ENCODE results near the gene PNLIPRP3. TPM values are rescaled to one million over a fixed set of nuclear protein-coding genes. Genes with fewer than 3 reads are reported as not detected.
"Not testable (repeated sequence)": the region's sequence is repeated elsewhere in the genome, so short reads cannot be mapped to it uniquely, and the experiment has no call there.

PNLIPRP3 gene
- under 1 TPM in 2 of 12 donors, not detected in 10; 0.27 to 0.39 TPM for polyA plus RNA-seq (ENCODE audit: insufficient read length in 12 of 12)
- long read RNA-seq, donor 1 = 0 reads
- long read RNA-seq, donor 2 = 0 reads
- long read RNA-seq, donor 3 = 0 reads
- long read RNA-seq, donor 4 = 0 reads
- long read RNA-seq, donor 5 = 0 reads
- long read RNA-seq, donor 6 = 0 reads
- long read RNA-seq, donor 7 = 0 reads
- long read RNA-seq, donor 8 = 0 reads
- long read RNA-seq, donor 9 = 0 reads
- long read RNA-seq, donor 10 = 0 reads
- long read RNA-seq, donor 11 = 0 reads

DNA sequence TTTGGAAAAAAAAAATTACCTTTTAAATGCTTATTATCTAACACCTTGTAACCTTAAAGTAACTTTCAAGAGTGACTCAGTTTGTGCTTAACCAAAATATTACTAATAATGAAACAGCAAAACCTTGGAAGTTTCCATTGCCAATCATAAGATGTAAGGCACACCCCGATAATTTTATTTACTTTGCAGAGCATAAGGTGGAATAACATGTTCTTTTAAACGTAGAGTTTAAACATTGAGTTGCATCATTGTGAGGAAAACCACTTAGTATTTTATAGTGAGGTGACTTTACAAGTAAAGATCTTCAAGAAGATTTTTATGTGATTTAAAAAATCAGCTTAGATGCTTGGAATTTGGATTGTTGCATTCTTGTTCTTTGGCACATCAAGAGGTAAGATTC, at the start of gene PNLIPRP3:
Gene PNLIPRP3 (plus strand): TSS at position 177 of the 400 bp plus-strand sequence. CDS start 166 bp downstream, at position 343.
- no peak for DNase-seq

DNA sequence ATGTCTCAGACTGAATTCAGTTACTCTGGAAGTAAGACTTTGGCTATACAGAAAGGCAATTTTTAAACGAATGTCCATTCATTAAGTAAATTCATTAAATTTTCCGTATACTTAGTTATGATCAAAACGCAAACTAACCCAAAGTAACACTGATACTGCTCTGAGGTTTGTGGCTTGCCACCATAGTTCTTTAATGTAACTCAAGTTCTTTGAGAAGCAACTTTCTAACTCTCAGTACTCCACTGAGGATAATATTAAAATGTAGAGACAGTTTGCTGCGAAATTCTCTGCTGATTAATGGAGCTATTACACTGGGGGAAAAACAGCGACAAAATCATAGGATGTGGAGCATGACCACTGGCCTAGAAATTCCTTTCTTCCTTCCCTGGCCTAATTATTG, 45.4 kb upstream of the PNLIPRP3 start:
- DNase-seq = no peak

DNA sequence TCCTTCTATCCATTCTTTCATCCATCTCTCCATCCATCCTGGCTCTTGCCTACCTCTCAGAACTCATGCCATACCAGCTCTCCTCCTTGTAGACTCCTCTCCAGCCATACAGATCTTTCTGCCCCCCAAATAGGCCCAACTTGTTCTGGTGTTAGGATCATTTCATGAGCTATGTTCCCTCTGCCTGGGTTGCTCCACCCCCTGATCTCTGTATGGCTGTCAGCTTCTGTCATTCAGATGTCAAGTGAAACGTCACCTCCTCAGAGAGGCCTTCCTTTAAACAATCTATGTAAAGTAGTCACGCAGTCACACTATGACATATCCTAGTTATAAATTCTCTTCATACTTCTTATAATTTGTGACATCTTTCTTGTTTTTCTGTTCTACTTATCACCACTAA, 42.3 kb upstream of the PNLIPRP3 start:
- DNase-seq = no peak

DNA sequence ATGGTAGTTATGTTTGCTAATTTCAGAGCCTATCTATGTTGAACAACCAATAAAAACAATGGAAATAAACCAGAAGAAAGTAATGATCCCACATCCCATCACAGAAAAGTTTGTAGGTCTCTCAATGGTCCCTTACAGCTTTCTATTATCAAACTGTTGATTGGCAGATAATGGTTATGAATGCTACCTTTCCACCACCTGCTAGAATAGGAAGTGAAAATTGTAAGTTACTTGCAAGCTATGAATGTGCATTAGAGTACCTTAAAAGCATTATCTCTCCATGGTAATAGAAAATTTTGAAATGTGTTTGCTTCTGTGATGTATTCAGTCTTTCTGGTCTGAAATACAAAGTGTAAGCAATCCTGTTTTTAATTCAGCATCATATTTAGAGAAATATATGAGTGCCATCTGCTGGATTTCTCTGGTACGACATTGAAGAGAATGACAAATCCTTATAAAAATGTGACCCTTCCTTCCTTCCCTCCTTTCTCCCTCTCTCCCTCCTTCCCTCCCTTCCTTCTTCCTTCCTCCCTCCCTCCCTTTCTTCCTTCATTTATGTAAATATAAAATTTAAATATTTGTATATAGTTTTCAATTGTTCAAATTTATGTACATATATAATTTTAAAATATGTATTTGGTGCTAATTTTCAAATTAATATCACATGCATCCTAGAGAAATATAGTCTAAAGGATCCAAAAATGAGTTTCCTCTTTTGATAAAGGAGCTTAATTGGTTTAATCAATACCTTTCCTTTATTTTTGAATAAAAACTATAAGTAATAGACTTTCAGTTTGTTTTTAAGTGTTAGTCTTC, 41.4 kb upstream of the PNLIPRP3 start:
- peak; percentile 55 for DNase-seq

DNA sequence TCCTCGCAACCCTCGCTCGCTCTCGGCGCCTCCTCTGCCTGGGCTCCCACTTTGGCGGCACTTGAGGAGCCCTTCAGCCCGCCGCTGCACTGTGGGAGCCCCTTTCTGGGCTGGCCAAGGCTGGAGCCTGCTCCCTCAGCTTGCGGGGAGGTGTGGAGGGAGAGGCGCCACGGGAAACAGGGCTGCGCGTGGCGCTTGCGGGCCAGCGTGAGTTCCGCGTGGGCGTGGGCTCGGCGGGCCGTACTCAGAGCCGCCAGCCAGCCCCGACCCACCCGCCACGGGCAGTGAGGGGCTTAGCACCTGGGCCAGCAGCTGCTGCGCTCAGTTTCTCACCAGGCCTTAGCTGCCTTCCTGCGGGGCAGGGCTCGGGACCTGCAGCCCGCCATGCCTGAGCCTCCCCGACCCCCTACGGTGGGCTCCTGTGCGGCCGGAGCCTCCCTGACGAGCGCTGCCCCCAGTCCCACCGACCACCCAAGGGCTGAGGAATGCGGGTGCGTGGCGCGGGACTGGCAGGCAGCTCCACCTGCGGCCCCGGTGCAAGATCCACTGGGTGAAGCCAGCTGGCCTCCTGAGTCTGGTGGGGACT, 34.3 kb upstream of the PNLIPRP3 start:
- not testable (repeated sequence) for DNase-seq

DNA sequence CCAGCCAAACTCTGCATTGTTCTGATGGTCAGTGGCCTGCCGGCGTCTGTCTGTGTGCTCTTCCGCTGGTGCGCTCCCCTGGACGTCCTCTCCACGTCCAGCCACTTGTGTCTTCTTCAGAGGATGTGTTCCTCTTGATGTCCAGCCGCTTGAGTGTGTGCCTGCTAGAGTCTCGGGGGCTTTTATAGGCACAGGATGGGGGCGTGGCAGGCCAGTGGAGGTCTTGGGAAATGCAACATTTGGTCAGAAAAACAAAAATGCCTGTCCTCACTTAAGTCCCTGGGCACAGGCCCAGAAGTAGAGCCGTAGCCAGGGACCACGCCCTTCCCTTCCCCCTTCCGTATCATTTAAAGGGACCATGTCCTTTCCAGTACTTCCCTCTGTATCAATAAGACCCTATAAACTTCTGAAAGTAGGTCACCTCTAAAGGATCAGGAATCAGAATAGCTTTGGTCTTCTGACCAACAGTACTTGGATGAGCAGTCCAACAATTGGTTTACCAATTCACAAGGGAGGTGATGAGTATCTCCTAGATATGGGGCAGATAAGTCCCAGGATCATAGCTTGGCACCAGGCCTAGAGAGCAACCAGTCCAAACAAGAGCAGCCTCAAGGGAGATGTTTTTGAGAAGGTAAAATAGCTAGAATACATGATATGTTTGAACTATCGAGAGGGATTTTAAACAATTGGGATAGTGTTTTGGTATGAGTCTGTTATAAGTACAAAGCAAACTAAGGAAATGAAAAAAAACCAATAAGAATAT, 32.2 kb upstream of the PNLIPRP3 start:
- DNase-seq = no peak

DNA sequence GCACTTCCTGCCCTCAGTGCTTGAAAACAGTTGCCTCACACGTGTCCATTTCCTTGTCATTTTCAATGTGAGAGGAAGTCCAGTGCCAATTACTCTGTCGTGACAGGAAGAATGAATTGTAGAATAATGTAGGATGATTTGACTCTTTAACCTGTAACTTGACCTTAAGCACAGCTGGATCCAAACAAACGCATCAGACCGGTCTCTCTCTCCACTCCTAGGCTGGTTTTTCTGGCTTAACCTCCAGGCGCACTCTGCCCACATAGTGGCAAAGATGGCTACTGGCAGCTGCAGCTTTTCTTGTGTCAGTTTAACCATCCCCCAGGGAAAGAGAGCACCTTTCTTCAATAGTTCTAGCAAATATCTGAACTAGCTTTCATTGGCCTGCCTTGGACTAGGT, 29.4 kb upstream of the PNLIPRP3 start:
- no peak for DNase-seq

DNA sequence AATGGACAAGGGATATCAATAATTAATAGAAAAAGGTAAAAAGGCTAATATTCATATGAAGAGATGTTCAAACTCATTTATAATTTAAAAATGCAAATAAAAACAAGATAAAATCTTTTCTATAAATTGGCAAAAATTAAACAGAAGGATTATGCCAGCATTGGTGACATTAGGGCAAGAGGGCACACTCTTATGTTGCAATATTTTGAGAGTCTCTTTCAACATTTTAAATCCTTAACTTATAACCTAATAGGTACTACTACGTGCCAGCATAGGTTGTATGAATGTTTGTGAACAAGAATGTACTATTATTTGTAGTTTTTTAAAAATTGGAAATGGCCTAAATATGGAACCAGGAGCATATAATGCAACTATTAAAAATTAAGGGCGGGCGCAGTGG, 24.8 kb upstream of the PNLIPRP3 start:
- no peak for DNase-seq

DNA sequence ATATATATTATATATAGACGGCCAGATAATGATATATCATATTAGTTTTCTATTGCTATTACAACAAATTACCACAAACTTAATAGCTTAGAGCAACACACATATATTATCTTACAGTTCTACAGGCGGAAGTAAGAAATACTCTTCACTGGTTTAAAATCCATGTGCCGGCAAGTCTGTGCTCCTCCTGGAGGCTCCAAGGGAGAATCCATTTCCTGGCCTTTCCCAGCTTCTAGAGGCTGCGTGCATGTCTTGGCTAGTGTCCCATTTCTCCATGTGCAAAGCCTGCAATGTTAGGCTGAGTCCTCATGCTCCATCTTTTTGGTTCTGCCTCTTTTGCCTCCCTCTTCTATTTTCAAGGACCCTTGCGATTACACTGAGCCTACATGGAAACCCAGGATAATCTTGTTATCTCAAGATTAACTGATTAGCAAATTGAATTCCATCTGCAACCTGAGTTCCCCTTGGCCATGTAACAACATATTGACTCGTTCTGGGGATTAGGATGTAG, 23.9 kb upstream of the PNLIPRP3 start:
- no peak for DNase-seq

DNA sequence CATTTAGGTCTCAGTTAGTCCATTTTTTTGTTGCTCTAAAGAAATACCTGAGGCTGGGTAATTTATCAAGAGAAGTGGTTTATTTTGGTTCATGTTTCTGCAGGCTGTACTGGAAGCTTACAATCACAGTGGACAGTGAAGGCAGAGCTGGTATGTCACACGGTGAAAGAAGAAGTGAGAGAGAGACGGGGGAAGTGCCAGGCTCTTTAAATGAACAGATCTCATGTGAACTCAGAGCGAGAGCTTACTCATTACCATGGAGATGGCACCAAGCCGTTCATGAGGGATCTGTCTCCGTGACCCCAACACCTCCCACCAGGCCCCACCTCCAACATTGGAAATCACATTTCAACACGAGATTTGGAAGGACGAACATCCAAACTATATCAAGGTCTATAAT, 18.9 kb upstream of the PNLIPRP3 start:
- DNase-seq = no peak

DNA sequence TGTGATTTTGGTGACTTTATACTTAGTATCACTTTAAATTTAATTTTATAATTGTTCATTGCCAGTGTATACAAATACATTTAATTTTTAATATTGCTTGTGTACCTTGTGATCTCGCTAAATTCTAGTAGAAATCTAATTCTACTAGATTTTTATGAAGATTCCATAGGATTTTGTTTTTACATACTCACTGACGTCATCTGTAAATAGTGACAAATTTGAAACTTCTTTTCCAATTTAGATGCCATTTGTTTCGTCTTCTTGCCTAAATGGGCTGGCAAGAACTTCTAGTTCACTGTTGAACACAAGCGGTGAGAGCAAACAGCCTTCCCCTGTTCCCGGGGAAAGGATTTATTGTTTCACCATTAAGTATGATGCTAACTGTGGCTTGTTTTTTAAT, 17.3 kb upstream of the PNLIPRP3 start:
- no peak for DNase-seq

DNA sequence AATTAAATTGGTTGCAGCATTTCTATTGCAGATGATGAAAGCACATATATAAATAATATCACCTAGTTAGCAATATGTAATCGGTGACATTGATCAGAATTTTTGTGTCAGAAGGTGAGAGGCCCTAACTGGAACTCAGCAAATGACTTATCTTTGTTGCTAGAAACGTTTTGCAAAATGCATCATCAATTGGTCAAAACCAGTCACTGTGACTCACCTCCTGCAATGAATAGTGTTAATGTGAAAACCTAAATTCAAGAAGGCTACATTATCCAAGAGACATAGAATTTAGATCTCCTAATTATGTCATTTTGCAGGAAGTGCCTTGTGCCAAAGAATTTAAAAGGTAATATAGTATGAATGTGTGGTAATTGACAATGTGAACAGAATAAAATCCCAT, 9.8 kb upstream of the PNLIPRP3 start:
- DNase-seq = no peak

DNA sequence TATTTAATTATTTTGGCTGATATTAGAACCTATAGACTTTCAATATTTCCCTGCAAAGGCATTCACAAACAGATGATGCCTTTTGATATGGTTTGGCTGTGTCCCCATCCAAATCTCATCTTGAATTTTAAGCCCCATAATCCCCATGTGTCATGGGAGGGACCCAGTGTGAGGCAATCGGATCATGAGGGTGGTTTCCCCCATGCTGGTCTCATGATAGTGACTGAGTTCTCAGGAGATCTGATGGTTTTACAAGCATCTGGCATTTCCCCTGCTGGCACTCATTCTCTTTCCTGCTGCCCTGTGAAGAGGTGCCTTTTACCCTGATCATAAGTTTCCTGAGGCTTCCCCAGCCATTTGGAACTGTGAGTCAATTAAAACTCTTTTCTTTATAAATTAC, 9.3 kb upstream of the PNLIPRP3 start:
- DNase-seq = no peak

DNA sequence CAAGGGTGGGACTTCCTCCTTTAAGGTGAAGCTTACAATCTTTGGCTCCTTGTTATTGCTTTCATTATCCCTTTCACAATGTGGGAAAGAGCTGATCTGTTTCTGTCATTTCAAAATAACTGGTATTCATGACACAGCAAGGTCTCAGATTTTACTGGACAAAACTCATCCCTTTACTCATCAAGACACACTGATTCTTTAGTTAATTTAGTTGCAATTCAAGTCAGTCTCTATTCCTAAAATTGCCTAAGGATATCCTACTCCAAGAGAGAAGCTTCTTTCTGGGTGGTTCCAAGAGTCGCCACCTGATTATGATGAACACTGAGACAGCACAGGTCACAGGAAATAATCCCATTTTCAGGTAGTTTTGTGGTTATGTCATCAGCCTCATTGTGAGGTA, 5.8 kb upstream of the PNLIPRP3 start:
- no peak for DNase-seq

DNA sequence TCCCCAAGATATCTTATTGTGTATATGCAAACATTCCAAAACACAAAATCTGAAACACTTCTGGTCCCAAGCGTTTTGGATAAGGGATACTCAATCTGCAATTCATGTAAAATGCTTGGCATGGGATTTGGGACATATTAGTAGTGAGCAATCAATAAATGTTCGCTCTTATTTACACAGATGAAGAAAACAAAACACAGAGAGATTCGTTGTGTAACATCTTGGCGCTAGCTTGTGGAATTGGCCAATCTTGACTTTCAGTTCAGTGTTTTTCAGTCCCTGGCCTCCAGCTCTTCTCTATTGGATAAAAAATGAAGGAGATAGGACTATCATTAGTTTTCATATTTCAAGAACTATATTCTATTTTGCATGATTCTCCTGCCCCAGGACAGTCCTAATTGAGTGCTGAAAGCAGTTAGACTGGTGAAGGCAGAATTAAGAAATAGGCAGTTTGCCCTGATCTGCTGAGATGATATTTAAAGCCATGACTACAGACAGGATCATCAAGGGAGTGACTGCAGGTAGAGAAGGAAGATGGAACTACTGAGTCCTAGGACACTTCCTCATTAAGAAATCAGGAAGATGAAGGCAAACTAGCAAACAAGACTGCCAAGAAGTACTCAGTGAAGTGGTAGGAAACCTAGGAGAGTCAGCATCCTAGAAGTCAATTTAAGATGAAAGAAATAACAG, 1.8 kb downstream of the PNLIPRP3 start:
- DNase-seq = no peak

DNA sequence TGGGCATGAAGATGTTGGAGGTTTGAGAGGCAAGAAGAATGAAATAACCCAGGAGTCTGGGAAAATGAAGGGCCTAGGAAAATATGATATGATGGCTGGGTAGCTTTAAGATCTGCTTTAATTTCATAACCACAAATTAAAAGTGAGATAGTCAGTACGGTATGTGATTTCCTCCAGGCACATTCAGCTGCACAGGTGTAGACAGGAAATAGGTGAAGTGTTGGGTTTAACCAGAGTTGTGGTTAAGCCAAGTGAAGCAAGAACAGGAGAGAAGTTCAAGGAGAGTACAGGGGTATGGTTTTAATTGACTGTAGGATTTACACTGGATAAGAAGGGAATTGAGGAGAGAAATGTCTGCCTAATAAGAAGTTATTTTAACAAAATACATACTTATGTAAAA, 2.6 kb downstream of the PNLIPRP3 start:
- DNase-seq = no peak

DNA sequence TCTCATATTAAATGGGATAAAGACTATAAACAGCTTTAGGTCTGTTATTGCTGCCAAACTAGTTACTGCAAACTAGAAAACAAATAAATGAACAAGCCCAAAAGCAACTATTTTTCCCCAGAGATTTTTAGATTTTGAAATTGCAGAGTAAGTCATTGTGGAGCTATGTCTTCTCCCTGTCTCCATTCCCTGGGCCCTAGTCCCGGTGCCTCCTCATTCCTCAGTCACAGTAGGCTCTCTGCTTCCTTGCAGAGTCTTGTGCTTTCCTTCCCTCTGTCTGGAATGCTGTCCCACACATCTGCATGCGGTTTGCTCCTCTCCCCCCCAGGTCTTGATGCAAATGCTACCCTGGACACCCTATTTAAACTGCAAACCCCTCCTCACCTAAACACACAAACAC, 4.0 kb downstream of the PNLIPRP3 start:
- DNase-seq = no peak

DNA sequence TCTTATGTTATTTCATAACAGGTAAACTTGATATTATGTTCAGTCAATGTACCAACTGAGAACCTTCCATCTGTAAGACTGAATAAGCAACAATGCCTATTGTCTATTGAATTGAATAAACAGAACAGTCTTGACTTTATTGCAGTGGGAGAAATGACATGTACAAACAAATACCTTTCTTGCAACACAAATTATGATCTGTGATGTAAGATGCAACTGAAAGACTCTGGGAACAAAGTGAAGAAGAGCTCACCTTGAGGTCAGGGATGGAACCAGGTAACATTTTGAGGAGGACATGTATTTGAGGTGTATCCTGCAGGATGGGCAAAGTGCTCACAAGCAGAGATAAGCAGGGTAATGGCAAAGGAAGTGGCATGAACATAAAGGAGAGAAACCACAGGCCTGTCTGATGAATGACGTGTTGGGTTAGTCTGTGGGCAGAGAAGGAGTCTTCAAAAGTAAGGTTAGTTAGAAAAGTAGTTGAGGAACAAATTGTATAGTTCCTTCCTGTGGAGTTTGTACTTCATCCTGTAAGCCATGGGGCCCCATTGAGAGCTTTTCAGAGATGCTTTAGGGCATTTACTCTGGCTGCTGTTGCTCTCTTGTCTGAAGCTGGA, 9.5 kb downstream of the PNLIPRP3 start:
- DNase-seq = no peak

DNA sequence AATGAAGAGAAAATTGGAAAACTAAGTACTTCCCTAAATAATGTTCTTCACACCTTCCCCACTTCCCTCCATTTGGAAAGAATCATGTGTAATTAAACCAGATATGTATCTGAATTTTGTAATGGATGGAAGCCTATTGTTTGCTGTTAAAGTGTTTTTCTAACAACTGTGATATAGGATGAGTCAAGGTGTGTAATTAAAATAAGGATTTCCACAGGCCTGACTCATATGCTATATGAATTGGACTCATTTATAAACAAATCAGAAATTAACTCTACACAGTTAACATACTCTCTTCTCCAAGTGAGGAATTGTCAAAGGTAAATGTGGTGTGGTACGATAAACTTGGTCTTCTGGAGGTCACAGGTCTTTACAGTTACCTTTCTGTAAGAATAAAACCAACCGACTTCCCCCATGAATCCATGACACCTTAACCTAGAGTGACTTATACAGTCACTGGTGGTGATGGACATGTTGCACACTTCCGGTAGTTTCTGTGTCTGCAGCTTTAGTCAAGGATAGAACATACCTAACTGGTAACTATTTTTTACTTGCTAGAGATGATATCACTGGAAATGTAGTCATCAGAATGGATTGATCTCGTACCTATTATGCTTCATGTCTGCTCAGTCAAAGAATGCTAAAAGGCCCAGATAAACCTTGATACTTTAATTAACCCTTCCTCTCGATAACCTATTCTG, 12.8 kb downstream of the PNLIPRP3 start:
- no peak for DNase-seq

DNA sequence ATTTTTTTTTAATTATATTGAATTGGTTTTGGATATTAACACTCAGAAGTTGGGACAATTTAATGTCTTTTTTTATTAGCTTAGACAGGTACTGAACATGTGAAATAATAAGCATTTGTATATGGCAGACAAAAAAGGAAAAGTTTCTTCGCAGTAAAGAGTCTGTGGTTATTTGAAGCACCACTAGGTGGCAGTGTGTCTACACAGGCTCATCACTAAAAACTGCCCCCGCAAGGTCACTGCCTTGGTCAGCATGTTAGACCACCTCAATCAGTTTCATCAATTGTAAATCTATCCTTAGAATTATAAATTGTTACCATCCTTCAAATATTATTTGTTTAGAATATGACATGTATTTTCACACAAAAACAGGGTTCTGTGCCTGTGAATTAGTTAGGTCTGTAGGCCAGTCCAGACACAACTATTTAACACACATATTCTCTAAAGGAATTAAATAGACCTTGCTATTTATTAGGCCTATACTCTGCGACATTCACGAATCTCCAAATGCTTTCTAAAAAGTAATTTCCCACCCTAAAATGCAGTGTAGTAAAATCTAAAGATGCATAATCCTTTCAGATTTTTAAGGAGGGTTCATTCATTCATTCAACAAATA, 17.0 kb downstream of the PNLIPRP3 start:
- DNase-seq = peak; percentile 43

Measured in muscle of arm (tissue), 14 donors.